Activated CD4-positive, CD25-positive, alpha-beta regulatory T cell treated with anti-CD3 and anti-CD28 coated beads, Interleukin-2, amount 50 U/mL, for 16 hours (primary cell): ENCODE data around the gene DPM2.

ENCODE experiments used
- DNase-seq: peaks from one replicate; pipeline ENCODE4 v3.0.0-alpha.2; 2020; ENCODE audit warnings: low read depth, low spot score

Gene DPM2

DNA sequence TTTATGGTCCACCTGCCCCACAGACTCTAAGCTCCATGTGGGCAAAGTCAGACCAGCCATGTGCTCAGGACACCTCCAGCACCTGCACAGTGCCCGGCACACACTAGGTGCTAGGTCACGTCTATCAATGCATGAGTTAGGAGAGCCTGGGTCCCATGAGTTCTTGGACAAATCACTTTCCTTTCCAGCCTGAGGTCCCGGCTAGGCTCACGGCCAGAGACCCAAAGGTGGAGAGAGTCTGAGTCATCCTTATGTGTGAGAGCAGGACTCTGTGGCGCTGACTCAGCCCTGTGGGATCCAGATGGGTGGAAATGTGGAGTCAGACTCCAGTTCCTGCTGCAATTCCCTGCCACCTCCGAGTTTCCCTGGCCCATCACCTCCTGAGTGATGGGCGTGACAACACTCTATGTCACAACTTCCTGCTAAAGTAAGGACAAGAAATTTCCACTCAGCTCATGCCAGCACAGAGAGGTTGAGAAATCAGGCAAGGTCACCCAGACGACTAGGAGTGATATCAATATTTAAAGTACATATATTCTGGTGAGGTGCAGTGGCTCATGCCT lies 18.3 kb downstream of the DPM2 start:
- no peak for DNase-seq

DNA sequence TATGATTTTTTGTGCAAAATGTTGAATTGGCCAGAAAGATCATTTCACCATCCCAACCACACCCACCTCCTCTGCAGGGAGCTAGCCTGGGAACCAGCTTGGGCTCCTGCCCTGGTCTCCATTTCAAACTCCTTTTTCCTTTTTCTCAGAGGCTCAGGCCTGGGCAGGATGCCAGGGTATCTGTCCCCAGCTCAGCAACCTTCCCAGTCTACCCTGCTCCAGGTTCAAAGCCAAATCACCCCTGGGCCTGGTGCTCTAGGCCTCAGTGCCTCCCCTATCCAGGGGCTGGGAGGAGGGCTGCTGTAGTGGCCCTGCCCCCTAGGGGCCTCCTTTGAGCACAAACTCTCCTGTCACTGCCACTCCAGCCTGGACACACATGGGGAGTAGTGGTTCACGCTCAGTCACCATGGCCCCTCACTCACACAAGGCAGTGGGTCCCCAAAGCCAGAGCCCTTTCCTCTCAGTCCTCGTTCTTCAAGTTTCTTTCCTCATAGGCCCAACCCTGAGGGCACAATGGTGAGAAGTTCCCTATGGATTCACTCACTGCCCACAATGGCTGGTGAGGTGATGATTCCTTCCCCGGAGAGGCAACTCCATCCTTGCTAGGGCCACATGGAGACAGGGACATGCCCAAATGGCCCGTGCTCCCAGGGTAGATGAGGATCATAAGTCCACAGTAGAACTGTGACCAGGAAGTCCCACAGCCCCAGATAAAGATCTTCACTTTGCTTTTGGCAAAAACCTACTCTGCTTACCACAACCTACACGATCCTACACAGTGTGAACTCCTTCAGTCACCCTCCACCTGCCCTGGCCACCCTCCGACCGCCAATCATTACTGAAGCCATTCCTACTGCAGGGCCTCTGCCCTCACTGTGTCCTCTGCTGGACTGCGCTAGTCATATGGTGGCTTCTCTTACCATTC lies 19.2 kb downstream of the DPM2 start:
- no peak for DNase-seq

DNA sequence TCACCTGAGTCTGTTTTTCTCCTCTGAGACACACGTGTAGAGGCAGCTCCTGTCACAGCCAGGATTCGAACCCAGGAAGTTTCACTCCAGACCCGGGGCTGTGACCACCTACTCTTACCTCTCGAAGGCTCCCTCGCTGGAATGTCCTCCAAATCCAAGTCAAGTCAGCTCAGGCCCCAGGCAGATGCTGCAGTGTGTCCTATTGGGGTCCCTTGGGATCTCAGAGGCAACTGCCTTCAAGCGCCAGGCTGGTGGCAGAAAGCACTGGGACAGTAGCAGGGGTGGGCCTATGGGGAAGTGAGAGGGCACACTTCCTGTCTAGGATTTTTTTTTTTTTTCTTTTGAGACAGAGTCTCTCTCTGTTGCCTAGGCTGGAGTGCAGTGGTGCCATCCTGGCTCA lies 20.1 kb downstream of the DPM2 start:
- DNase-seq: no peak

DNA sequence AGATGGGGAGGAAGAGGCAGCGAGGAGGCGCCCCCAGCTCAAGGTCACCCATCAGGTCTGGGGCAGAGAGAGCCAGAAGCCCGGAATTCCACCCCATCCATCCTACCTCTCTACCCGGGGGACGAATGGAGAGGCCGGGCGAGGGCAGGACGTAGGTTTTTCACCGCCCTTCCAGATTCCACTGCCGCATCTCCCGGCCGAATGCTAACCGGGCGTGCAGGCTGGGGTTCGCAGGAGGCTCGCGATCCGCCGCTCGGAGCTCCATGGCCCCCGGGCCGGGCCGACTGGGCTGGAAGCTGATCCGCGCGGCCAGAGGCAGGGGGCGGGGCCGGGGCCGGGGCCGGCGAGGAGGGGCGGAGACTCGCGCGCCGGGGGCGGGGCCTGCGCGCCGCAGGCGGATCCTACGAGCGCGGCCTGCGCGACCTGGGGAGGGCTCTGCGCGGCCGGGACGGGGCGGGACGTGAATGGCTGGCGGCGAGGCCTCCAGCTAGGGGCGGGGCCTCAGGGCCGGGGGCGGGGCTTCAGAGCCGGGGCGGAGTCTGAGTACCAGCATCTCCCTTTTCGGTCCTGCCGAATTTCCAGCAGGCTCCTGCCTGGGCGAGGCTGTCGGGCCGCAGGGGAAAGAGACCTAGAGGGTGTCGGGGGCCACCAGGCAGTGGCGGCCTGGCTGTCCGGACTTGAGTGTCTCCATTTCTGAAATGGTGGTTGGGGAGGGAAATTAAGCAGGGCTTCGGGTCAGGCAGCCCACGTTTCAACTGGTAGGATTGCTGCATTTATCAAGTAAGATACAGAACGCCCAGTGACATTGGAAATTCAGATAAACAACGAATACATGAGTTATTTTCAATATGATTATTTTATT lies 20.7 kb downstream of the DPM2 start, which contains the start of gene ST6GALNAC4:
ST6GALNAC4 (minus strand) TSS at position 322 of the 862 bp plus-strand sequence. CDS start 622 bp downstream, outside the sequence.
- DNase-seq: peak; percentile 85

DNA sequence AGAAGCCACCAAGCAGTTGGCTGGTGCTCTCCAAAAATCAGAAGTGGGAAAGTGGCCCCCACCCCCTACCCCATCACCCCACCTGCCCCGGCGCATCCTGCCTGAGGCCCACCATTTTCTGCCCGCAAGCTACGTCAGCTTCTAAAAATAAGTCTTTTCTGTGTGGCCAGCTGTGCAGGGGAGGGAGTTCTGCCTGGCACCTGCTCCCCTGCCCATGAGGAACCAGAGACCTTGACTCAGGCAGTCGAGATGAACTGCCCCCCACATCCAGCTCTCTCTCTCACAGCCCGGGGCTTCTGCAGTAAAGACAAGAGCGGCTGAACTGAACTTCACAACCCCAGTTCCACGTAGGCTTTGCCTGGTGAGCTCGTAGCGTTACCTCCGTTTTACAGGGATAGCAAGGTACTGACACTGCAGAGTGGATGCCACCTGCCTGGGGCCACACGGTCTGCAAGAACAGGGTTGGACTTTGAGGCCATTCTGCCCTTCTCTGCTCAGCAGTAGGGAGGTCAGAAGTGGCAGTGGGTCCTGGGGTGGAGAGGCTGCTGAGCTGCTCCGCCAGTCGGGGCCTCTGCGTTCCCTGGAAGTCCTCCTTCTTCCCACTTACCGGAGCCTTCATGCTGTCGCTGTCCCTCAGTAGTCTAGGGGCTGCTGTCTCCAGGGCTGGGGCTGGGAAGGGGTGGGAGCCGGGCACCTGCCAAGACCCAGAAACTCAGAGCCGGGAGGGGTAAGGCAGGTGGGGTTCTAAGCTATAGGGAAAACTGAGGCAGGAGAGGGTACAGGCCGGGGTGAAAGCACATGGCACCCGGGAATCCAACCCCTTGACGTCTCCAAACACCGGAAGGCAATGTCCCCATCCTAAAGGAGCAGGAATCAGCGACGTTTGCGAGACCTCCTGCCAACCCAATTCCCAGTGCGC lies 21.6 kb downstream of the DPM2 start:
- no peak for DNase-seq

DNA sequence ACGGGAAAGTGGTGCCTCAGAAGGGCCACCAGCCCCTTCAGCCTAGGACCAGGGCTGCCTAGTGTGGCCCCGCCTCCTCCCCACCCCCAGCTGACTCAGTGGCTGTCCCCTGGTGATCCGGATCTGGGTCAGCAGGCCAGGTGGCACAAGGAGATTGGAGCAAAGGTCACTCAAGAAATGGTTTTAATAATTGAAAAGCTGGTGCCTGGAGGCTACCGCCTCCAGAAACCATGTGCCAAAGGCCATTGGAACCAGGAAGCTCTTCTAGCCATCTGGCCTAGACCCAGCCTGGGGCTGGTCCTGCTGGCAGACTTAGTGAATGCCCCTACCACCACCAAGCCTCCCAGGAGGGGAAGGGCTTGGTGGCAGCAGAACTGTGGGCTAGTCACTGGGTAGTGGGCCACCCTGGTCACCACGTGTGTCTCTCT lies 22.3 kb downstream of the DPM2 start:
- DNase-seq: no peak

DNA sequence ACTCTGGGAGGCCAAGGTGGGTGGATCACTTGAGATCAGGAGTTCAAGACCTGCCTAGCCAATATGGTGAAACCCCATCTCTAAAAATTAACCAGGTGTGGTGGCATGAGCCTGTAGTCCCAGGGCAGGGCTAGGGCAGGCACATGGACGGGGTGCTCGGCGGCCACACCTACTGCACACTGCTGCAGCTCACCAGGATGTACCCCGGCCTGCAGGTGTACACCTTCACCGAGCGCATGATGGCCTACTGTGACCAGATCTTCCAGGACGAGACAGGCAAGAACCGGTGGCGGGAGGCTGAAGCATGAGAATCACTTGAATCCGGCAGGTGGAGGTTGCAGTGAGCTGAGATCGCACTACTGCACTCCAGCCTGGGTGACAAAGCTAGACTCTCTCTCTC lies 24.0 kb downstream of the DPM2 start:
- DNase-seq: no peak

DNA sequence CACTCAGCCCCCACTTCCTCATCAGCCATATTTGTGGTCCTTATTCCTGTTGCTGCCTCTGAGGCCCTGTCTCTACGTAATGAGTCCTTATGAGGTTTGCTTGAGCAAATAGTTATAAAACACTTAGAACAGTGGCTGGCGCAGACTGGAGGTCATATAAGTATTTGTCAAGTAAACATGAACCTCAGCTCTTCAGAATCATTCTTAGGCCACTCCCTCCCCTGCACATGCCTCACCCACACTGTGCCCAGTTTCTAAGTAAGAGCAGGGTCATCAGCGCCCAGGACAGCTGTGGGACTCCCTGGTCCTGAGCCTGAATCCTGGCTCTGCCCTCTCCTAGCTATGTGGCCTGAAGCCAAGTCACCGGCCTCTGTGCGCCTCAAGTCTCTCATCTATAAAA lies 24.8 kb downstream of the DPM2 start:
- DNase-seq: no peak

DNA sequence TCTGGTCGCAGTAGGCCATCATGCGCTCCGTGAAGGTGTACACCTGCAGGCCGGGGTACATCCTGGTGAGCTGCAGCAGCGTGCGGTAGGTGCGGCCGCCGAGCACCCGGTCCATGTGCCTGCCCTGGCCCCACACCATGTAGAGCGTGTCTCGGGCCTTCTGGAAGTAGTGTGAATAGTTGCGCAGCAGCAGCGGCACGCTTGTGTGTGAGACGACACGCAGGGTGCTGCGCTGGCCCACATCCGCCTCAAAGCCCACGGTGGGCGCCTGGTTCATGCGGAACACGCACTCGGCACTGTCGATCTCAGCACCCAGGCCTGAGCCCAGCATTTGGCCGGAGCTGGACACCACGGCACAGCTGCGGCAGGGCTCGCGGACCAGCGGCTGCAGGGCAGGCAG lies 25.4 kb downstream of the DPM2 start:
- DNase-seq: no peak

DNA sequence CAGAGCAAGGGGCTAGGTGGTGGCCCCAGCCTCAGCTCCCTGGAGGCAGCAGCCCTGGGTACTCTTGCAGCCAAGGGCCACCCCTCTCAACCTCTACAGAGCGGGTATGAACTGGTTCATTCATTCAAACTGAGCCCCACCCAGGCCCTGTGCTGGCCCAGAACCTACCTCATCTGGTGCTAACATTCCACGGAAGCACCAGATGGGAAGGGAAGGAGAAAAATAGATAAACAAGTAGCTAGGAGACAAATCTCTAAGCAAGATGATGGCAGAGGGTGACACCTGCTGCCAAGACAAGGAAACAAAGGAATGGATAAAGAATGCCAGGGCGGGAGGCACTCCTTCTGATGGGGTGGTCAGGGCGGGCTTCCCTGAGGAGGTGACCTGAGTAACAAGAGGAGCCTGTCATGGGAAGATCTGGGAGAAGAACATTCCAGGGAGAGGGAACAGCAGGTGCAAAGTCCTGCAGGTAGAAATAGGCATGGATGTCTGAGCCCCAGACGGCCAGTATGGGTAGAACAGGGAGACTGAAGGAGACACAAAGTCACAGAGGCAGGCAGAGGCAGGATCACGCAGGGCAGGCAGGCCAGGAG lies 26.9 kb downstream of the DPM2 start:
- DNase-seq: no peak

DNA sequence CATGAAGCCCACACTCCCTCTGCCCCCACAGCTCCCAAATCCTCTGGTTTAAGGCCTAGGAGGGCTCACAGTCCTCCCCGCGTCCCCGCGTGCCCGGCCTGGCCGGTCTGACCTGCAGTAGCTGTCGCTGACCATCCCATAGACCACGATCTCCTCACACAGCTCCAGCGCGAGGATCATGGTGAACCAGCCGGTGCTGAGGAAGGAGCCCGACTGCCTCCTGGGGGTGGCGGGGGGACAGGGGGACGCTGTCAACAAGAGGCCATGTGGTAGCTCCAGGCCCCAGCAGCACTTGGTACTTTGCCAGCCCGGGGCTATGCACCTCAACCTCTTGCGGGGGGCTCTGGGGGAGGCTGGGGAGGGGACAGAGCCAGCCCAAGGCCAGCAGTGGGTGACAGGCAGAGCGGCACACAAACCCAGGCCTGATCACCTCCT lies 27.8 kb downstream of the DPM2 start:
- no peak for DNase-seq

DNA sequence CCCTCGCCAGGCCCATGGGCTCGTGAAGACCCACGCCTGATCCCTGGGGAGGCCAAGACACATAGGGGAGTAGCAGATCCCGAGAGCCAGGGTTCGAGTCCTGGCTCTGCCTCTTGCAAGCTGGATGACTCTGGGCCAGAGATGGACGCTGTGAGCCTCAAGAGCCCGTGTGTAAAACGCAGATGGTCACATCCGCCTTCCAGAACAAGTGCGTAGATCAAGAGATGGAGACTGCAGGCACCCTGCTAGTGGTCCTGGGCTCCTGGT lies 29.1 kb downstream of the DPM2 start:
- DNase-seq: no peak

DNA sequence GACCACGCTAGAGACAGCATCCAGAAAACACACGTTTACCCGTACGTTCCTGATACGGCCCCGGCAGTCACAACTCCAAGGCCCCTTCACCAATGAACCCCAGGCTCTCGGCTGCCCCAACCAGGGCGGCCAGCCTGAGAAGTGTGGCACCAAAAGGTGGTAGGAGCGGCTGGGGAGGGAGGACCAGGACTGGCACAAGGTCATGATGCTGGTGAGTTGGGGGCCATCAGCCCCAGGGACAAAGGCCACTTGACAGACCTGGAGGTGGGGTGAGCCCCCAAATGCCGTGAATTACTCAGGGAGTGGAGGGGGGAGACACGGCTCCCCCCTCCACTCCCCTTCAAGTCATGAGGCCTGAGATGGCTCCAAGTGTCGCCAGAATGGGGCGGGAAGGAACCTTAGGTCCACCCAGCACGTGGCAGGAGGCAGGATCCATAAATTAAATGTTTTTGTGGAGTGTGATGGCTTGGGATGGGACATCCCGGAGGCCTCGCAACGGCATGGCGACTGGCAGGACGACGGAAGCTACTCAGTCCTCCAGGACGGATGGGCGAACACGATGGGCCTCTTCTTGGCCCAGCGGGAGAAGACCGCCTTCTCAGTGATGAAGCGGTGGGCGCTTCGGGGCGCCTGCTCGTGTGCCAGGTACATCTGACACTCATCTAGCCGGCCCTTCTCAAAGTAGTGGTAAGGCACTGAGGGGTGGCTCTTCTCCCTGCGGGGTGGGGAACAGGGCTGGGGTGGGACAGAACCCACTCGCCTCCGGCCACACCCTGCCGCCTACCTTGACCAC lies 29.6 kb downstream of the DPM2 start:
- DNase-seq: no peak

DNA sequence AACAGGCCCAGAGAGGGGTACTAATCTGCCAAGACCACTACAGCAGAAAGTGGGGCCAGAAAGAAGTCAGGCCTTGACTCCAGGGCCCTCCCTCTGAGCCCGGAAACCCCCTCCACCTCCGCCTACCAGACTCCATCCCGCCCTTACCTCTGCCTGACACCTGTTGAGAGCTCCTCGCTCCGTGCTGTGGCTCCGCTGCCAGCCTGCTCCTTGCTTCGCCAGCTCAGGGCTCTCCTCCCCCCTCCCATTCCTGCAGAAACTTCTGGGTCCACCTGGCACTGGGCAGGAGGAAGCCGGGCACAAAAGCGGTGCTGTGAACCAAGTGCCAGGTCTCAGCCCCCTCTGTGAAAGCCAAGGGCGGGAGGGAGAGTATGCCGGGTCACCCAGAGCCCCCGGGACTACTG lies 31.9 kb downstream of the DPM2 start:
- DNase-seq: peak; percentile 33

DNA sequence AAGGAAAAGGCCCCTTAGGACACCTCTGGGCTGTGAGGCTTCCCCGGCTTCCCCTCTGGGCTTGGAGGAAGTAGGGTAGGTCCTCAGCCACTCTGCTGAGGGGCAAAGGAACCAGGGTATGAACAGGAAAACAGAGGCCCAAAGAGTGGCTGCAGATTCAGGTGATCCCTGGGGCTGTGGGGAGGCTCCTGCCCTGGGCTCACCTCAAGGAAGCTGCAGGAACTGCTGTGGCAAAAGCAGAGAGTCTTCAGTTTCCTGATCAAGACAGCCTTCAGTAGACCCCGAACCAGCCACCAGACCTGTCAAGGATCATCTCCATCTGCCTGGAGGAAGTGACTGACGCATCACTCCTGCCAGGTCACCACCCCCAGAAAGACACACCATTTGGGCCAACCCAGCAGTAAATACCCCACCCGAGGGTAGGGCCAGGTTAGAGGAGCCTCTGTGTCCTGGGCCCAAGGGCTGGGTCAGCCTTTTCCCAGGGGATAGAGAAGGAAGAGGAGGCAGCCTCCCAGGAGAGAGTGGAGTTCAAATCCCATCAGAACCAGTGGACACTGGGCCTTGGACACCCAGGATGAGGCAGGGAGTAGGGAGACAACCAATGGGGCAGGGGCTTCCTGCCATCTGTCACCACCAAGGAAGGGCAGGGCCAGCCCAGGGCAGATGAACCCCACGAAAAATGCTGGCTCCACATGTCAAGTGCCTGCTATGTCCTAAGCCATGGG lies 32.5 kb downstream of the DPM2 start:
- DNase-seq: peak; percentile 18

DNA sequence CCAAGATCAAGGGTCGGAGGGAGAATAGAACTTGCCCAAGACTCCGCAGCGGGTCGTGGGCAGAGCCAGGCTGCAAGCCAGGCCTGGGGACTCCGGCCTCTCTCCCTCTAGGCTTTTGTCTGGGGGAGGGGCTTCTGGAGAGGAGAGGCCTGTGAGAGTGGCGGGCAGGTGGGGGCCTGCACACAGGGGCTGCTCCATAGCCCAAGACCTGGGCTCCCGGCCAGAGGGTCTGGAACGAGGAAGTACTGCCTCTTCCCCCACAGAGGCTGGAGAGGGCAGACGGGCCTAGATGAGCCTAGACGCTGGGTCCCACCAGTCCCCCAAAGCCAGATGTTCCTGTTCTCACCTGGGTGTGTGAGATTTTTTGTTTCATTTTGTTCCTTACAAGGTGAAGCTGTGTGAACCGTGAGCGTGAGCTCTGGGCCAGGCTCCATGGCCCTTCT lies 33.1 kb downstream of the DPM2 start:
- no peak for DNase-seq

DNA sequence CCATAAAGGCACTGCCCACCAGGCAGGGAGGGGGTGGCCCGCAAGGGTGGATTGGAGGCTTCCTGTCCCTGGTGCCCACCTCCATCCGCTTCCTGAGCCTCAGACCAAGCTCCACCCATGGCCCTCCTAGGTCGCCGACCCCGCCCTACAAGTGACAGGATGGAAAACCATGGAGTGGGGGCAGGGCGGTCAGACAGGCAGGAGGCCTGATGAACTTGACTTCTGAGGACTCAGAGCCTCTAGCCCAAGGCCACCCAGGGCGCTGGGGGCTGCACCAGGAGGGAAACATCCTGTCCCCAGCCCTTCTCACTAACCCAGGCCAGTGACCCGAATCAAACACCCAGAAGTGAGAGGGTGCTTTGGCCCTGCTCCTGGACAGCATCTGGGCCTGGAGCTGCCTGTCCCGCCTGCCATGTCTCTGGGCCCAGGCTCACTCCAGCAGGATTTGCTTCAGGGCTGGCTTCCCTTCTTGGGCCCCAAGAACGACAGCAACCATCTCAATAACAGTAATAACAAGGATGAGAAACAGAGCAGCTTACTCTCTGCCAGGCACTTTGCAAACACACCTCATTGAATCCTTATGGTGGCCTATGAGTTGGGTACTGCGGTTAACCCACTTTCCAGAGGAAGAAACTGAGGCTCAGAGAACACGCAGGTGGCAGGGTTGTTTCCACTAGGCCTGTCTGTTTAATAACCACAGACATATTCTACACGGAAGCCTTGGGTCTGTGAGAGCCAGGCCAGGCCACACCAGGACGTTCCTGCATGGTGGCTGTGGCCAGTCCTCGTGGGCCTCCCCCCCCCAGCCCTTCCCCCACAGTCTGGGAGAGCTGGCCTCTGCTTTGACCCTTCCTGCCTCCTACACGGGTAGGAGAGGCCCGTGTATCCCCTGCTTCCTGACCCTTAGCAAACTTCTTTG lies 33.8 kb downstream of the DPM2 start:
- DNase-seq: peak; percentile 31
